Right renal cortex interstitium (tissue), 3 donors: ENCODE results near the gene LMO7. TPM values are rescaled to one million over a fixed set of nuclear protein-coding genes. Genes with fewer than 3 reads are reported as not detected.
"Not testable (repeated sequence)": the region's sequence is repeated elsewhere in the genome, so short reads cannot be mapped to it uniquely, and the experiment has no call there.

Experiments
- DNase-seq, 3 donors: peaks; one replicate each; pipeline ENCODE4 v3.0.0-alpha.2; 2013; ENCODE audit warnings: low read depth in 3 of 3, low spot score in 2 of 3
- polyA plus RNA-seq, 3 donors: library from polyadenylated mRNA; unstranded; fragments of 120-200 nt; gene quantifications; one replicate each; pipeline ENCODE4 v1.2.1, GENCODE V29; 2013; ENCODE audit not compliant: insufficient read length in 3 of 3

Gene LMO7
- polyA plus RNA-seq, 3 donors = 76.6 to 90.0 (median 88.4) TPM

- DNase-seq = no peak
Observed at GRCh38 chr13:75738841-75739240, 102.7 kb downstream of the LMO7 start.

GRCh38 chr13:75739244-75739868, 103.2 kb downstream of the LMO7 start:
- no peak for DNase-seq

GRCh38 chr13:75740031-75740430, 103.9 kb downstream of the LMO7 start:
- DNase-seq = no peak

GRCh38 chr13:75743072-75743471, 106.9 kb downstream of the LMO7 start:
- DNase-seq = not testable (repeated sequence)

GRCh38 chr13:75744127-75744526, 108.0 kb downstream of the LMO7 start:
- no peak for DNase-seq

- DNase-seq = no peak
Observed at GRCh38 chr13:75745387-75745786, 109.3 kb downstream of the LMO7 start.

GRCh38 chr13:75748874-75749273, 112.7 kb downstream of the LMO7 start:
- no peak for DNase-seq

GRCh38 chr13:75749407-75749806, 113.3 kb downstream of the LMO7 start:
- DNase-seq = no peak

GRCh38 chr13:75751350-75751749, 115.2 kb downstream of the LMO7 start:
- no peak for DNase-seq

- DNase-seq = no peak
Observed at GRCh38 chr13:75752826-75753225, 116.7 kb downstream of the LMO7 start.

- DNase-seq = no peak
Observed at GRCh38 chr13:75754936-75755335, 118.8 kb downstream of the LMO7 start.

GRCh38 chr13:75757336-75757735, 121.2 kb downstream of the LMO7 start:
- no peak for DNase-seq

GRCh38 chr13:75759531-75759930, 123.4 kb downstream of the LMO7 start:
- DNase-seq = no peak

GRCh38 chr13:75760131-75761021, 124.2 kb downstream of the LMO7 start:
- no peak for DNase-seq

- DNase-seq = no peak
Observed at GRCh38 chr13:75761369-75761768, 125.2 kb downstream of the LMO7 start.

GRCh38 chr13:75762076-75762937, 126.2 kb downstream of the LMO7 start:
- DNase-seq = no peak

- no peak for DNase-seq
Observed at GRCh38 chr13:75762955-75763354, 126.8 kb downstream of the LMO7 start.

GRCh38 chr13:75763512-75763911, 127.4 kb downstream of the LMO7 start:
- no peak for DNase-seq

GRCh38 chr13:75764251-75764925, 128.3 kb downstream of the LMO7 start:
- no peak for DNase-seq

- no peak for DNase-seq
Observed at GRCh38 chr13:75764926-75765310, 128.8 kb downstream of the LMO7 start.

- DNase-seq = no peak
Observed at GRCh38 chr13:75766636-75767035, 130.5 kb downstream of the LMO7 start.
